HepG2 (cell line): ENCODE measurements around the gene MIDN. TPM values are rescaled to one million over a fixed set of nuclear protein-coding genes. Genes with fewer than 3 reads are reported as not detected.

Source experiments
- HNRNPLL ChIP-seq: fragments of 200-400 bp; formaldehyde crosslinking; IDR thresholded peaks from 2 replicates; pipeline ENCODE4 v1.6.1; 2017; ENCODE audit warnings: mild to moderate bottlenecking, low read depth, low read length; ENCODE audit not compliant: poor library complexity, severe bottlenecking
- ZBTB40 ChIP-seq, 2 experiments: fragments of 450-650 bp in 1 of 2; sonication (generic) in 1 of 2; formaldehyde crosslinking in 1 of 2; IDR thresholded peaks; 2 replicates each; pipeline versions ENCODE4 v1.6.1 to v1.8.0; 2016 to 2022; ENCODE audit warnings: antibody characterized with exemption in 1 of 2, mild to moderate bottlenecking in 1 of 2, missing genetic modification reagents in 1 of 2
- ZNF337 ChIP-seq: sonication (generic); formaldehyde crosslinking; IDR thresholded peaks from 2 replicates; pipeline ENCODE4 v1.5.1; 2020; ENCODE audit warnings: missing genetic modification reagents, low read depth, mild to moderate bottlenecking, borderline replicate concordance
- ZNF740 ChIP-seq: sonication (generic); formaldehyde crosslinking; IDR thresholded peaks from 2 replicates; pipeline ENCODE4 v1.4.0; 2020; ENCODE audit warnings: missing genetic modification reagents
- polyA plus RNA-seq, 8 experiments: library from polyadenylated mRNA; depleted of rRNA in 3 of 8; stranded (reverse) in 7 of 8; unstranded in 1 of 8; fragments of >200 nt; fragmentation: Illumina TruSeq in 4 of 8; extraction: Trizol in 4 of 8; gene quantifications; 2 replicates each; pipeline versions ENCODE4 v1.2.1 to v1.2.3, GENCODE V29; 2011 to 2016; ENCODE audit warnings: low read depth in 4 of 8, missing spikeins in 1 of 8, mixed read lengths in 1 of 8; ENCODE audit not compliant: insufficient read depth in 1 of 8
- total RNA-seq, 5 experiments: library from RNA; depleted of rRNA; stranded (reverse); fragments of >200 nt; fragmentation: Illumina TruSeq; extraction: Trizol; gene quantifications; 2 replicates each; pipeline ENCODE4 v1.2.3, GENCODE V29; 2016; ENCODE audit warnings: low read depth in 1 of 5
- TF ChIP-seq, protein P1 (sequence below): sonication (generic); formaldehyde crosslinking; IDR thresholded peaks from 2 replicates; pipeline ENCODE4 v1.4.0; 2020; ENCODE audit warnings: mild to moderate bottlenecking, missing genetic modification reagents
- TF ChIP-seq, protein P2 (sequence below): sonication (generic); formaldehyde crosslinking; IDR thresholded peaks from 2 replicates; pipeline ENCODE4 v1.5.1; 2020; ENCODE audit warnings: mild to moderate bottlenecking, missing genetic modification reagents, moderate library complexity
- TF ChIP-seq, protein P3 (sequence below): sonication (generic); formaldehyde crosslinking; IDR thresholded peaks from 2 replicates; pipeline ENCODE4 v1.8.1; 2022; ENCODE audit warnings: low read depth, mild to moderate bottlenecking, missing genetic modification reagents

MIDN gene
- total and polyA plus RNA-seq, 2 of the 13 experiments (the other 11 are each of a cell fraction or from before 2014, with no cell fraction given): 8.4 to 18.0 TPM

- TF ChIP-seq ZBTB40 (IDR thresholded peaks at IDR 0.05): no peak
- TF ChIP-seq ZBTB40 (CRISPR knock-in tag; IDR thresholded peaks at IDR 0.05): 0 out of 2 replicates have a peak, but pooled peaks have one; percentile 34
- TF ChIP-seq HNRNPLL: peak; percentile 4
- TF ChIP-seq, protein P1, sequence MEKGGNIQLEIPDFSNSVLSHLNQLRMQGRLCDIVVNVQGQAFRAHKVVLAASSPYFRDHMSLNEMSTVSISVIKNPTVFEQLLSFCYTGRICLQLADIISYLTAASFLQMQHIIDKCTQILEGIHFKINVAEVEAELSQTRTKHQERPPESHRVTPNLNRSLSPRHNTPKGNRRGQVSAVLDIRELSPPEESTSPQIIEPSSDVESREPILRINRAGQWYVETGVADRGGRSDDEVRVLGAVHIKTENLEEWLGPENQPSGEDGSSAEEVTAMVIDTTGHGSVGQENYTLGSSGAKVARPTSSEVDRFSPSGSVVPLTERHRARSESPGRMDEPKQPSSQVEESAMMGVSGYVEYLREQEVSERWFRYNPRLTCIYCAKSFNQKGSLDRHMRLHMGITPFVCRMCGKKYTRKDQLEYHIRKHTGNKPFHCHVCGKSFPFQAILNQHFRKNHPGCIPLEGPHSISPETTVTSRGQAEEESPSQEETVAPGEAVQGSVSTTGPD (CRISPR knock-in tag): no peak
- TF ChIP-seq, protein P2, sequence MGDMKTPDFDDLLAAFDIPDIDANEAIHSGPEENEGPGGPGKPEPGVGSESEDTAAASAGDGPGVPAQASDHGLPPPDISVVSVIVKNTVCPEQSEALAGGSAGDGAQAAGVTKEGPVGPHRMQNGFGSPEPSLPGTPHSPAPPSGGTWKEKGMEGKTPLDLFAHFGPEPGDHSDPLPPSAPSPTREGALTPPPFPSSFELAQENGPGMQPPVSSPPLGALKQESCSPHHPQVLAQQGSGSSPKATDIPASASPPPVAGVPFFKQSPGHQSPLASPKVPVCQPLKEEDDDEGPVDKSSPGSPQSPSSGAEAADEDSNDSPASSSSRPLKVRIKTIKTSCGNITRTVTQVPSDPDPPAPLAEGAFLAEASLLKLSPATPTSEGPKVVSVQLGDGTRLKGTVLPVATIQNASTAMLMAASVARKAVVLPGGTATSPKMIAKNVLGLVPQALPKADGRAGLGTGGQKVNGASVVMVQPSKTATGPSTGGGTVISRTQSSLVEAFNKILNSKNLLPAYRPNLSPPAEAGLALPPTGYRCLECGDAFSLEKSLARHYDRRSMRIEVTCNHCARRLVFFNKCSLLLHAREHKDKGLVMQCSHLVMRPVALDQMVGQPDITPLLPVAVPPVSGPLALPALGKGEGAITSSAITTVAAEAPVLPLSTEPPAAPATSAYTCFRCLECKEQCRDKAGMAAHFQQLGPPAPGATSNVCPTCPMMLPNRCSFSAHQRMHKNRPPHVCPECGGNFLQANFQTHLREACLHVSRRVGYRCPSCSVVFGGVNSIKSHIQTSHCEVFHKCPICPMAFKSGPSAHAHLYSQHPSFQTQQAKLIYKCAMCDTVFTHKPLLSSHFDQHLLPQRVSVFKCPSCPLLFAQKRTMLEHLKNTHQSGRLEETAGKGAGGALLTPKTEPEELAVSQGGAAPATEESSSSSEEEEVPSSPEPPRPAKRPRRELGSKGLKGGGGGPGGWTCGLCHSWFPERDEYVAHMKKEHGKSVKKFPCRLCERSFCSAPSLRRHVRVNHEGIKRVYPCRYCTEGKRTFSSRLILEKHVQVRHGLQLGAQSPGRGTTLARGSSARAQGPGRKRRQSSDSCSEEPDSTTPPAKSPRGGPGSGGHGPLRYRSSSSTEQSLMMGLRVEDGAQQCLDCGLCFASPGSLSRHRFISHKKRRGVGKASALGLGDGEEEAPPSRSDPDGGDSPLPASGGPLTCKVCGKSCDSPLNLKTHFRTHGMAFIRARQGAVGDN (CRISPR knock-in tag): peak; percentile 2; the same call in 1 of the 2 replicates
- TF ChIP-seq, protein P3, sequence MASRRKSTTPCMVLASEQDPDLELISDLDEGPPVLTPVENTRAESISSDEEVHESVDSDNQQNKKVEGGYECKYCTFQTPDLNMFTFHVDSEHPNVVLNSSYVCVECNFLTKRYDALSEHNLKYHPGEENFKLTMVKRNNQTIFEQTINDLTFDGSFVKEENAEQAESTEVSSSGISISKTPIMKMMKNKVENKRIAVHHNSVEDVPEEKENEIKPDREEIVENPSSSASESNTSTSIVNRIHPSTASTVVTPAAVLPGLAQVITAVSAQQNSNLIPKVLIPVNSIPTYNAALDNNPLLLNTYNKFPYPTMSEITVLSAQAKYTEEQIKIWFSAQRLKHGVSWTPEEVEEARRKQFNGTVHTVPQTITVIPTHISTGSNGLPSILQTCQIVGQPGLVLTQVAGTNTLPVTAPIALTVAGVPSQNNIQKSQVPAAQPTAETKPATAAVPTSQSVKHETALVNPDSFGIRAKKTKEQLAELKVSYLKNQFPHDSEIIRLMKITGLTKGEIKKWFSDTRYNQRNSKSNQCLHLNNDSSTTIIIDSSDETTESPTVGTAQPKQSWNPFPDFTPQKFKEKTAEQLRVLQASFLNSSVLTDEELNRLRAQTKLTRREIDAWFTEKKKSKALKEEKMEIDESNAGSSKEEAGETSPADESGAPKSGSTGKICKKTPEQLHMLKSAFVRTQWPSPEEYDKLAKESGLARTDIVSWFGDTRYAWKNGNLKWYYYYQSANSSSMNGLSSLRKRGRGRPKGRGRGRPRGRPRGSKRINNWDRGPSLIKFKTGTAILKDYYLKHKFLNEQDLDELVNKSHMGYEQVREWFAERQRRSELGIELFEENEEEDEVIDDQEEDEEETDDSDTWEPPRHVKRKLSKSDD (CRISPR knock-in tag): no peak
- 0 out of 2 replicates have a peak, but pooled peaks have one; percentile 44 for TF ChIP-seq ZNF740 (CRISPR knock-in tag)
- TF ChIP-seq ZNF337 (CRISPR knock-in tag): no peak
These were observed 38.3 kb downstream of the MIDN start (continued) for GRCh38 chr19:1286487-1287353.
